ENCODE results near the gene TKTL1. TPM values are rescaled to one million over a fixed set of nuclear protein-coding genes. Genes with fewer than 3 reads are reported as not detected.

The TKTL1 gene
- total and polyA plus RNA-seq, 2 of the 8 experiments (the other 6 are each of a cell fraction or from before 2014, with no cell fraction given), result 0.05 TPM; not detected in 1

DNA sequence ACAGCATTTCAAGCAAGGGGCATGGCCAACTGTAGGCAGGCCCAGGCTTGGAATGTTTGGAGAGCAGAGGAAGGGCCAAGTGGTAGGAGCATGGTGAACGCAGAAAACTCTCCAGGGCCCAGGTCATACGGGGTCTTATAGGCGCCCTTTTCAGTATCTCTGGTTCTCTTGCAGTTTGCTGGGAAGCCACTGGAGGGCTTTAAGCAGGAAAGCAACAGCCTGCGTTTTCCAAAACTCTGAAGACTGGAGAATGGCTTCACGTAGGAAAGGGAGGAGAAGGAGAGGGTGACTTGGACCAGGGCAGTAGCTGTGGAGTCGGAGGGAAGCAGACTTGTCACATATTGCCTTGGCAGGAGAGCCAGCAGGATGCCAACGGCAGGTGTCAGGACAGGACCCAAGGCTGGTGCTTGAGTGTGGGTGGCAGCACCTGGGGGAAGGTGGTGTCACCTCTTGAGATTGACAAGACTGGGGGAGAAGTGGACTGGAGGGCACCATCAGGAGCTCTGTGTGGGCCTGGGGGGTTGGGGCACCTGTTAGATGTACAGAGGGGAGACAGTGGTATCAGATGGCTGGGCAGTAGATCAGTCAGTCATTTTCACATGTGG is 21.9 kb downstream of the TKTL1 start (continued):
- no peak for TF ChIP-seq SAP30 (IDR thresholded peaks at IDR 0.05; ENCODE audit: insufficient read depth, insufficient replicate concordance, low read length)
- TF ChIP-seq JUN (IDR thresholded peaks at IDR 0.05; ENCODE audit: low read depth, low read length), result no peak
- TF ChIP-seq POLR2A (IDR thresholded peaks at IDR 0.05; ENCODE audit: control extremely low read depth in 1 of 2, low read depth in 2 of 2, low read length in 2 of 2), result no peak
- no peak for TF ChIP-seq TBP (IDR thresholded peaks at IDR 0.05; ENCODE audit: low read depth, low read length)
